Limb (tissue), 2 donors: ENCODE results near the gene COL1A2.

Experiments used
- DNase-seq, 2 donors: peaks; one replicate each; pipeline ENCODE4 v3.0.0-alpha.2; 2016; ENCODE audit errors: extremely low spot score in 2 of 2

COL1A2 gene

DNA sequence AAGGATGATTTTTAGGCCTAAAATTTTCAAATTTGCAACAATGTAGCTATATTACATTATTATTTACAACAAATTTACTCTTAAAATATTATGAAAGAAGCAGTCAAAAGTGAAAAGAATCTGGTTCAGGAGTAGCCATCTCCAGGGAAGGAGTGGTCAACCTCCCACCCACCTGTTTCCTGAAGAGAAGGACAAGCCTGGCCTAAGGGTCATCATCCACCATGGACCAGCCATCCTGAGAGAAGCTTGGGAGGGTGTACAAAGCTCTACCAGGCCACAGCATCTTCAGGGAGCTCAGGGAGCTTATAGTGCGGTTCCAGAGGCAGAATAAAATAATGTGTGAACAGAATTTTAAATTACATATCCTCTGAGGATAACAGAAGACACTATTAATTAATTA is 38.1 kb downstream of the COL1A2 start:
- DNase-seq, result no peak

DNA sequence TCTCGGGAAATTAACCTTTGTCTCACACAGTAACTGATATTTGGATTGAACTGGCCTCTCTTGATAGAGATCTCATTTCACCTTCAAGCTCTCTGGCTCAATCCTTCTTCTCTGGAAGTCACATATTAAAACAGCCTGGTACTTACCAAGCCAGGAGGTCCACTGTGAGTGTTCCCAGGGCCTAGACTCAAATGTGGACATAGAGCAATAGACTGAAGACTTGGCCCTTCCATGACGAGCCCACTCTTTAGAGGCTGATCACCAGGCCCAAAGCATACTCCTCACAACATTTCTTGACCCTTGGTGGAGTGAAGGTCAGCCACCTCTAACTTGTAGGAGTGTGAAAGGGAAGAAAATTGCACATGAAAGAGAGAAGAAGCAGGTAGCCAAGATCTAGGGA is 38.5 kb downstream of the COL1A2 start:
- DNase-seq, result no peak

DNA sequence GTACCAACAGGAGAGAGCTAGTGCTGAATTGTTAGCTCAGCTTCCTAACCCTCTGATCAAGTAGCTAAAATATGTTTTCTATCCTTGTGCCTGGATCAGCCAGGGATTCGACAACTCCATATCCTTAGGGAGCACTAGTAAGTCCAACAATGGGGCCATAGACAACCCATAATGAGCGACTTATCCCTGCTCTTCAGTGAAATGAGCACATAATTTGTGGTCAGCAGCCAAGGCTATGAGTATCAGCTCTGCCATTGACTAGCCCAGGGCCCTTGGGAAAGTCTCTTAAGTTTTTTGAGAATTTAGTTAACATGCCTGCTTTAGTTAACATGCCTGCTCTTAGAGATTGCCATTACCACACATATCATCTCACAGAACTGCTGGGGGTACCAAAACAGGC is 39.3 kb downstream of the COL1A2 start:
- no peak for DNase-seq

DNA sequence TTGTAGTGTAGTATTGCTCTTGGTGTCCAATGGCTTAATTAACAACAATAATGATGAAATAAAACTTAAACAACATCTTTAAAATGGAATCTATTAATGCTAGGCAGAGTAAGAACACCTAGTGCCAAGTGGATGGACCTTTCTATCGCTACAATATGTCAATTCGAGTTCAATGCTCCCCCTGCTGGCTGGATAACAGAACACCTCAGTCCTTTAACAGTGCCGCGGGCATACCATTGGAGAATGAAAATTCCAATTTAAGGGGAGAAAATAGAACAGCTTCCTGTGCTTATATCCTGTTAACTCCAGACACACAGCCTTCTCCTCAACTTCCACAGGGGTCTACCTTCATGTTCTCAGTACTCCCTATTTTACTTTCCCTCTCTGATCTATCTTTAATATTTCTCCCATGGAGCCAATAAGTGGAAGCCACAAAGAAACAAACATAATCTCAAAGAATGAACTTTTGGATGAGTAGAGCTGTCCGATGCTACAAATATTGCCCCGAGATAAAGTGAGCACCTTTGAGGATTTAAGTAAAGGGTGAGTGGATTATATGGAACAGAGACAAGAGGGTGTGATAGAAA is 41.4 kb downstream of the COL1A2 start:
- DNase-seq, result peak; percentile 73 to 81

DNA sequence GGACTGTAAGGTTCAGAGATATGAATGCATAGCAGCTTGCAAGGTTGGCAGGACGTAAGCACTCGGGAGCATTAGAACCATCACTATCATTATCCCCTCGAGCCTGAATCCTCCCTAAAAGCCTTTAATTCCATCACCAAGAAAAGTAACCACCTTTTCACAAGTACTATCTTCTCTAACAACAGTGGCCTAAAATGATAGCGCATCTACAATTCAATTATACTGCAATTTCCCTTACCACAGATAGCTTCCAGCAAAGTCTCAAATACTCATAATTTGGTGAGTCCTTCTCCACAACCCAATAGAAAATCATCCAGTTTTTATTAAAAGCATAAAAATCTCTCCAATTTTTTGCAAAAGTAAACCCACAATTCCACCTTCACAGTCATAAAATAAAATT is 42.0 kb downstream of the COL1A2 start:
- no peak for DNase-seq

DNA sequence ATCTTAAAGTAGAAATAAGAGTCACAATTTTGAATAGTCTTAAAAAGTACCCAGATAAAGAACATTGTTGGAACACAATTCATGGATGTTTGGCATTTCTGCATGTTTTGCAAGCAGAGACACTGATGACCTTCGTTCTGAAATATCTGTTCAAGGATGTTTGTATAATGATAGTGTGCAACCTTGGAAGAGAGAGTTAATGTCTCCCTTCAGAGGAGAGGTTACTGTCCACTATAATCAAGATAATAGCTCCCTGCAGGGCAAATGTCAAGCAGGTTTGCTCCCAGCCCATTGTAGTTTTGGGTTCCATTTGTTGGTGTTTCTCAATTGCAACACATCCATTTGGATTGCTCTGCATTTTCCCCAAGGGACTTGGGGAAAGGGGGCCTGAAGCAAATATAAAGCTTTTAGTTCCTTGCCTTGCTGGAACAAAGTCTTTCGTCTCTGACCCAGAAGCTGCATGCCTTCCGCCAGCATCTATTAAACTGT is 45.2 kb downstream of the COL1A2 start:
- DNase-seq, result no peak

DNA sequence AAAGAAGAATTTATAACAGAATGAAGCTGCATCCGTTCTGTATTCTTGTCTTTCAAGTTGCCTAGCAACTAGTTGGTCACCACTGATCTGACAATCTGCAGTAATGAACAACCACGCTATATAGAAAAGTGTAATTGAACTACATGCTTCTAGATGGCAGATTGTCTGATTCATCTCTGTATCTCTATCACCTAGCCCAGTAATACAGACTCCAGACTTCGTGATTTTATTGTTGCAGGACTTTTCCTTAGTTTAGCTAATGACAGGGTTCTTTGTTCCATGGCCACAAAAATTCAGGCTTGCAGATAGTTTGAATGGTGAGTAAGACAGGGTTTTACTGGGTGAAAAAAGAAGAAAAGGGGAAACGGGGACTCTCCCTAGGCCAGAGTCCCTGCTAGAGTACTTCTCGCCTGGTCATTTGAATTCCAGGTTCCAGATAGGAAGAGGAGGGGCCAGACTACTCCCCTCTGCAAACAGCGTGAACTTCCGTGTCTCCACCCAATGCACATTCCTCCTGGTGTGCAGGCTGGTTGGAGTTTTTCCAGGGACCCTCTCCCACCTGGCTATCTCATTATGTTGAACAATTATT is 45.9 kb downstream of the COL1A2 start:
- no peak for DNase-seq

DNA sequence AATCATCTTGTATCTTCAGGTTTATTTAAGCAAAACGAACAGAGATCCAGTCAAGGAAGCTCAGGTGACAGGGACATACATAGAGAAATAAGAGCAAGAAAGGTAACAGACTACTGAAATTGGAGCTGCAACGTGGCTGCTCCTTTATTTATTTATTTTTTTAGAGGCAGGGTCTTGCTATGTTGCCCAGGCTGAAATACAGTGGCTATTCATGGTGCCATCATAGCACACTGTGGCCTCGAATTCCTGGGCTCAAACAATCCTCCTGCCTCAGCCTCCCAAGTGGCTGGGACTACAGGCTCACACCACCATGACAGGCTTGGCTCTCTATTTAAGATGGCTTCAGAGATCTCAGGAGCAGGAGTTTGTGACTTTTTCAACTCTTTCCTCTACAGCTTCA is 46.4 kb downstream of the COL1A2 start:
- DNase-seq, result no peak

DNA sequence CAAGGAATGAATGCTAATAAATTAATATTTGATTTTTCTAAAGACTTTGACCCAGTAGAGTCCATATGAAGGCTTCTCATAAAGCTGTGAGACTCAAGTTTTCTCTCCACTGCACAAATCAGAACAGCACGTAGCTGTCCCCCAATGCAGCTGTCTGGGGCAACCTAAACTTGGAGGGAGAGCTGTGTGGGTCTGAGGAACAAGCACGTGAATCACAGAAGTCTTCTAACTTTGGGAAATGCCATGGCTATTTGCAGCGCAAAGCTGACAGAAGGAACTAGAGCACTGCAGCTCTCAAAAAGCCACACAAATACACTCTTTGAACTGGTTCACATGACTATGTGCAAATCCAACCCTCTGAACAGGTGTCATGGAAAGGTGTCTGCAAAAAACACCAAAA is 47.9 kb downstream of the COL1A2 start:
- DNase-seq, result no peak

DNA sequence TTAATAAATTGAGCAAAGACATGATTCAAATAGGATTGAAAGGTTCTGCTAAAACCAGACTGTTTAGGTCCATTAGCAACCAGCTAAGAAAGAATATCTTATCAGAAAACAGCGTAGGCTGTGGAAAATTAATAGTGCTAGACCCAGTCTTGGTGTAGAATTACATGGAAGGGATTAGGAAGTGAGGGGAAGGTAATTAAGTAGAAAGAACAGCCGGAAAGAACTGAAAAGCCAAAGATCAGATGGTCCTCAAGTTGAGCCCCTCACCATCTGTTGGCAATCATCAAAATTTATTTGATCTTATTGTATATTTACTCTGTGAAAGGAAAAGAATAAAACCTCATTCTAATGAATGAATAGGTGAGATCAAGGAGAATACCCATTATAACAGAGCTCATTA is 50.1 kb downstream of the COL1A2 start:
- DNase-seq, result no peak

DNA sequence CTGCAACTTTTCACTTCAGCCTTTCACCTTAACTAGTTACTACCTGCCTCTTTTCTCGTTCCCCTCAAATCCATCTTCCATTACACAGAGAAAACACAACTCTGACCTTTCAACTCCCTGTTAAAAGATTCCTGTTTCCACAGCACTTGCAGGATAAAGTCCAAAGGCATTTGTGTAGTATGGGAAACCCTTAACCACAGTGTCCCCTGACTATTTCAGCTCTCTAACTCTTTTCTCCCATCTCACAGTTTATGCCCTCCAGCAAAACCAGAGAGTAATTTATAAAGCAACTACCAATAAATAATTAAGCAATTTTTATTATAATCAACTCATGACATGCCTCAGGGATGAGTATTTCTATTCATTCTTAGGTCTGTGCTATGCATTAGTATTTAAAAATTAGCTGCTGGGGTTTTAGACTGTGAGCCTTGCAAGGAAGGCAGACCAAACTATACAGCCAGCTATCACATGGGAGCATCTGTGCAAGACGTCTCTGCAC is 51.0 kb downstream of the COL1A2 start:
- no peak for DNase-seq

DNA sequence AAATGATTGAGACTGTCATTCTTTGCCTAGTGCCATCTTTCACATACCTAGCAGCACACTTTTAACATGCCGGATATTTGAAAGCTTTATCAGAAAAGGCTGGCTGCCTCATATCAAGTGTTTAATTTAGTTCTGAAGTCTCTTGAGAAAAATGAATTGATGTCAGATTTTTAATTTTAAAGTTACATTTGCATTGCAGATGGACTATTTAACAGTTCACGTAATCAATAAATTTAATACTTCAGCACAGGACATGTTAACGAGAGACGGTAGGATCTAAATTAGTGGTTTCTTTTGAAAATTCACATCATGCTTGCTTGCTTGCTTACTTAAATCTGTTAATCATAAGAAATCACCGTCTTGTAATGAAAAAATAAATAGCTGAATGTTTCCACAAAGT is 51.6 kb downstream of the COL1A2 start:
- no peak for DNase-seq

DNA sequence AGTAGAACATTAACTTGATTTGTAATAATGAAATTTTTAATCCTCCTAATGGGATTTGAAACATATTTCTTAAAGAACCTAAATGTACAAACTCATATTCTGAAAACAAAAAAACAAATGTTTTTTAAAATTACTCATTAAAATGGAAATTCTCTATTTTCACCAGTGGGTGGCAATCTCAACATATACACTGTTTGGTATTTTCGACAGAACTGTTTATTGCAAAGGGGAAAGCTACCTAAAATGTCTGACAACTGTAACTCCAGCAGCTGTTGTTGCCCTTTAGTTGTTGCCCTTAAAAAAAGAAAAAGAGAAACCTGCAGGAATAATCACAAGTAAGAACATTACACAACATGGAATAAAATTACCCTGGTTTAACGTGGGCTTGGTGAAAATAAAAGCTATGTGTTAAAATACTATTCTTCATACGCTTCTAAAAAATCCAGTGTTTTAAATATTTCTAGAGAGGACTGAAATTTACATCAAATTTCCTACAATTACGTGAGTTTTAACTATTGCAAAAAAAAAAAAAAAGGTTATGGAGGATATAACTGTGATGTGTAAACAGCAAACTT is 54.5 kb downstream of the COL1A2 start:
- DNase-seq, result peak in 1 of 2 donors; percentile 82

DNA sequence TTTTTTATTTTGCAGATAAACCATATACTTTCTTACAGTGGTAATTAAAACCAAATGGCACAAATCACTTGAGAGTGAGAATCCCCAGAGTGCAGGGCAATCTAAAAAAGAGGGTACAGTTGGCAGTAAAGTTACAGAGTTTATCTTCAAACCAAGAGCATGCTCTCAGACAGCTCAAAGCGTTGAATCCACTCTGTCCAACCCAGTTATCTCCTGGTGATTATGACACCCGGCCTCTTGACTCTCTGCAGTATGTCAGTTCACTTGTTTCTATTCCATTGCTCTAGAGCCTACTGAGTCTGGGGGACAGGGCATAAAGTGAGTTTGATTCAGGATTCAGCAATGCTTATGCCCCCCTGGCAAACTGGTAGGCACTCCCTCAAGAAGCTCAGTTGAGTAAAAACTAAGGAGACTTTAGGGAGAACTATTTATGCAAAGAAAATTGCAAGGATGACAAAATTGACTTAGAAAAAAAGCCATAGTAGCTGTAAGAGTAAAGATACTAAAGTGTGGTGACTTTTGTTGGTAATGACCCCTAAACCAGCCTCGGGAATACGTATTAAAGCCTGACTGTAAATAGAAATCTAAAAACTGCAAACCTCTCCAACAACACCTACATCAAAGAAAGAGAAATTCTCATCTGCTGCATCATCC is 55.5 kb downstream of the COL1A2 start:
- DNase-seq, result no peak

DNA sequence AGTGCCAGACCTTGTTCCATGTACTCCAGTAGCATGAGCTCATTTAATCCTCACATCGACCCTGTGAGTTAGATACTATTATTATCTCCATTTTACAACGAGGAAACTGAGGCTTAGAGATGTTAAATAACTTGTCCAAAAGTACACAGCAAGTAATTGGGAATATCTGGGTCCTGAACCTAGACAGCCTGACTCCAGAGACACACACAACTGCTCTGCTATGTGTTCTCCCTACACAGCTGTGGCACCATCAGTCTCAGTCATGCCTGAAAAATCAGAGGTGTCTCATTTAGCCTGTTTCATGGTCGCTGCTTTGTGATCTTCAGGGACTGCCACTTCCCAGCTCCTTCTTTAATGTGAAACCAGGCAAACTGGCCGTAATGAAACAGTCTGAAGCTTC is 56.5 kb downstream of the COL1A2 start:
- no peak for DNase-seq

DNA sequence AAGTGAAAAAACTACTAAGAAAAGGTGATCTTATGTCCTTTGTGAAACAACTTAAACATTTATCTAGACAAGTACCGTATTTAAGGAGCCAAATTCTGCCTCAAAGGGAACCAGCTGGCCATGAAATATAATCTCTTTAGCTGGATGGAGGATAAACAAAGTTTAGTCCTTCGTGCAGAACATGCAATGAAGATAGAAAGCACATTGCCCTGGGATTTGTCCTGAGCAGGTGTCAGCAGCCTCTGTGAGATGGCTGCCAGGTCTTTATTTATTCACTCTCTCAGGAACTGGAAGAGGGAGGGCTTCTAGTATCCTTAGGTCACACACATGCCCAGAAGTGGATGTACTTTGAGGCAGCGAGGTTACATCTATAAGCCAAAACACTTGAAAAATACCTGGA is 57.5 kb downstream of the COL1A2 start:
- DNase-seq, result peak in 1 of 2 donors; percentile 60

DNA sequence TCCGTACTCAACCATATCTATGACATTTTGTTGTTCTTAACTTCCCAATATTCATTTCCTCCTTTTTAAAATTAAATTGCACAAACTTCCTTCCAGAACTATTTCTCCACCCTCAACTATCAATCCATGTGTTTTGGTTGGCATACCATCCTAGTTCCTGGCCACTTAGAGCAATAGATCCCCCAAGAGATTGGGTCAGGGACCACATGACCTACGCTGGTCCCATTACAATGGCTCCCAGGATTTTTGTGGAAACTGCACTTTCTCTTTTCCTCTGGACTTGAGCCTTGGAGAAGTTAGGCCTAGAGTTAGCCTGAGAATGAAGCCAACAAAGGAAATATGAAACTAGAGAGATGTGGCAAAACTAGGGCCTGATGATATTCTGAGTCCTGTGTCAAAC is 59.2 kb downstream of the COL1A2 start:
- DNase-seq, result no peak

DNA sequence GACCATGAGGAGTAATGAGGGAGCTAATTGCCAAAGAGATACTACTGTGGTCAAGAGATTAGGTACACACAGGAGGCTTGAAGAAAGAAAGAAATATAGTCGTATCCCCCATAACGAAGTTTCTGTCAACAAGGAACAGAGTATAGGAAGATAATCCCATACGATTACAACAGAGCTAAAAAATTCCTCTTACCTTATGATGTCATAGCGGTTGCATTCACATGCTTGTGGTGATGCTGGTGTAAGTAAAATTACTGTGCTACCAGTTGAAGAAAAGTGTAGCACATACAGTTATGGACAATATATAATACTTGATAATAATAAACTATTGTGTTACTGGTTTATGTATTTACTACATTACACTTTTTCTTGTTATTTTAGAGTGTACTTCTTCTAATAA is 63.3 kb downstream of the COL1A2 start:
- DNase-seq, result no peak

DNA sequence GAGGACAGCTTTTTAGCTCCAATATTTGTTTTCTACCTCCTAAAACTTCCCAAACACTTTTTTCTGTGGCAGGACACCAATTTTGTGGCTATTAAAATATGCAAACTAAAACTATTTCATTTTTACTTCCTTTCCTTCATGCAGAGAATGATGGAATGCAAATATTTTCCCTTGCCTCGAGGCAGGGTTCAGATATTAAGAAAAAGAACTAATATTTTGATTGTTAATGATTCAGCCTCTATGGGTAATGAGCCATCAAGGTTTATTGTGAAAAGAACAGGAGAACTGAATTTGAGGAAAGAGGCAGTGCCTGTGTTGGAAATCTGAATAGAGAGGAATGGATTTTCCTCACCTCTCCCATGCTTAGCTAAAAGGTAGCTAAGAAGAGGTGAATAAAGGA is 71.8 kb downstream of the COL1A2 start:
- no peak for DNase-seq

DNA sequence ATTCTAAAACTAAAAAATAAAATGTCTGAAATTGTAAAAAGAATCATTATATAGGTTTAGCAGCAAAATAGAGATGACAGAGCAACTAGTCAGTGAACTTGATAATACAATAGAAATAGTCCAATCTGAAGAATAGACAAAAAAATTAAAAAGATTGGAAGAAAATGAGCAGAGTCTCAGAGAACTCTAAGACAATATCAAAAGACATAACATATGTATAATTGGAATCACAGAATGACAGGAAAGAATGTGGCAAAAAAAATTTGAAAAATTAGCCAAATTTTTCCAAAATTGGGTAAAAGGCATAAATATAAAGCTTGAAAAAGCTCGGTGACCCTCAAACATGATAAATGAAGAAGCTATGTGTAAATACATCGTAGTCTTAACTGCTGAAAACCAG is 76.9 kb downstream of the COL1A2 start:
- DNase-seq, result no peak

DNA sequence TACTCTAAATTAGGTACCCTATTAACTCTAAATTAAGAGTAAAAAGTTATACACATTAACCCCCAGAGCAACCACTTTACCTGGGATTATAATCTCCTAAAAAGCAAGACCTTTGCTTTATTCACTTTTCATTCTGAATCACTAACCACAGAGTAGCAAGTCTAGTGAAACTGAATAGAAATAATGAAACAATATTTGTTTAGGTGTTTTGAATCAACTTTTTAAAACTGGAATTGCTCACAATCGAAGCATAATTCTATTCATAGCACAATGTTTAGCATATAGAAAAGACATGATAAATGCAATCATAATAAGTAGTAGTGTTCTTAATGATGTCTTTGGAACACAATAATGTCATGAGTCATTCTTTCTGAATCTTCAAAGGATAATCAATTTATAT is 77.9 kb downstream of the COL1A2 start:
- DNase-seq, result no peak

DNA sequence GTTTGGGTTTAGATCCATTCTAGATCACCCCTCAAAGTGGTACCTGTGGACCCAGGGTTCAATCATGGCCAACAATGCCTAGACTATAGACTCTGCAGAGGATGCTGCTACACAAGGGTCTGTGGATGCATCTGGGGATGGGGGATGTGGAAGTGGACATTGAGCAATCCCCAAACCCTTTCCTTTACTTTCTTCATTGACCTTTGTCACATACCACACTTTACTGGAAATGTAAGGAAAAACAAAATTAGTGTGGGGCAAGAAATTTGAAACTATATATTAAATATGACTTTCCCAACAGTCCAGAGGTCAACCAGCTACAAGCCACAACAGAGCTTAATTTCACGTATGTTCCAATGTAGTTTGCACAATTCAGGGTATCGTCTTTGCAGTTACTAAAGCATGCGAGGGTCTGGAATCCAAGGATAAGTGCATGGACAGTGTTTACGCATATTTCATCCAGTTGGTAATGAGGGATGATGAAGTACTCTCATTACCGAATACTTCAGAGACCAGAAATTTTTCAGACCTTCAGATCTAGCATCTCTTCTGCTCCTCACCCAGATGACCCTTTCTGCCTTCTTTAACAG is 81.7 kb downstream of the COL1A2 start:
- no peak for DNase-seq
